ENCODE measurements around the gene UNC79.
A peak's percentile ranks its signal among the peaks of the same experiment; 100 is the strongest.
"Not testable (repeated sequence)": the region's sequence is repeated elsewhere in the genome, so short reads cannot be mapped to it uniquely, and the experiment has no call there.

UNC79 gene

DNA sequence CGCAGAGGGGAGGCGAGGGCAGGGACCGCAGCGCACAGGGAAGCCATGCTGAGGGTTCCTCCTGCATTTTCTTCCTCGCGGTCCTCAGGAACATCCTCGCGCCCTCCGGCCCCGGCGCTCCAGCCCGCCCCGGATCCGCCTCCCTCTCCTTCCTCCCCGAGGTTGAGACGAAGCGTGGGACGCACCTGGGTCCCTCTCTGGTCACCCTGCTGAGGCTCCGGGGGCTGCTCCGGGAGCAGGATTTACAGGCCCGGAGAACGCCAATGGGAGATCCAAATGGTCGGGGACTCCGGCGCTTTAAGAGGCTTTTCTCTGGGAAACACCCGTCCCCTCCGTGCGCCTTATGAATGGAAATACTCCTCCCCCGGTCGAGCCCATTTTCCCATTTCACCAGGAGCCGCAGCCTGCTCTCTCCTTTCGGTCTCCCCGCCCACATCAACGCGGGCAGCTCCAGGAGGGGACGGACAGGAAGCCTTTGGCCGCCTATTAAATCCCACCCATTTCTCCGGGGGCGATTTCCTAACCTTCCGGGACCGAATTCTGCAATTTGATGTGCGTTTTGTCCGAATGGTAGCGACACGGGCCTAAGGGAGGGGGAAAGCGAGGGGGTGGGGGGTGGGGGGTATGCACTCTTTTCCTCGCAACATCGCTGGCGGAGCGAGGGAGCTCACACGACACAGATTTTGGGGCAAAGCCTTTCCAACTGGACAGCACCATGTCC lies at the start of gene UNC79:
UNC79 (plus strand) TSS at position 625 of the 721 bp plus-strand sequence; CDS start at position 716, 91 bp downstream.
- DNase-seq = peak; percentile 71

DNA sequence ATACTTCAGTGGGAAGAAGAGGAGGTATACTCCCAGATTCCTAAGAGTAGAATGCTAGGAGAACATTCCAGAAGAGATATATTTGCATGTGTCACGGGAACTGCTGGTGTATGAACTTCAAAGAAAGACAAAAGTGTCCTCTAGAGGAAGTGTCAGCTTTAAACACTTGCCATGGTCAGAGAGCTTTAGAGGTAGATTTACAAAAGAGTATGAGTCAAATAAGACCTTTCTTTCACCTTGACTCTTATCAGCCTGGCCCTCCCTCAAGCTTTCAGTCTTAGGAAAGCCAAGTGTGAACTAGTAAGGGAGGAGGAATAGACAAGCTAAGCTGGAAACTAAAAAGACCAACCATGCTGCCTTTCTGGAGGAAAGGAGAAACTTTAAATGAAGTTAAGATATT lies 49.1 kb upstream of the UNC79 start:
- DNase-seq = no peak

DNA sequence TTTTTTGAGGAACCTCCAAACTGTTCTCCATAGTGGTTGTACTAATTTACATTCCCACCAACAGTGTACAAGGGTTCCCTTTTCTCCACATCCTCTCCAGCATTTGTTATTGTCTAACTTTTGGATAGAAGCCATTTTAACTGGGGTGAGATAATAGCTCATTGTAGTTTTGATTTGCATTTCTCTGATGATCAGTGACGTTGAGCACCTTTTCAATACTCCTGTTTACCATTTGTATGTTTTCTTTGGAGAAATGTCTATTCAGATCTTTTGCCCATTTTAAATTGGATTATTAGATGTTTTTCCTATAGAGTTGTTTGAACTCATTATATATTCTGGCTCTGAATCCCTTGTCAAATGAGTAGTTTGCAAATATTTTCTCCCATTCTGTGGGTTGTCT lies 46.5 kb upstream of the UNC79 start:
- not testable (repeated sequence) for DNase-seq

DNA sequence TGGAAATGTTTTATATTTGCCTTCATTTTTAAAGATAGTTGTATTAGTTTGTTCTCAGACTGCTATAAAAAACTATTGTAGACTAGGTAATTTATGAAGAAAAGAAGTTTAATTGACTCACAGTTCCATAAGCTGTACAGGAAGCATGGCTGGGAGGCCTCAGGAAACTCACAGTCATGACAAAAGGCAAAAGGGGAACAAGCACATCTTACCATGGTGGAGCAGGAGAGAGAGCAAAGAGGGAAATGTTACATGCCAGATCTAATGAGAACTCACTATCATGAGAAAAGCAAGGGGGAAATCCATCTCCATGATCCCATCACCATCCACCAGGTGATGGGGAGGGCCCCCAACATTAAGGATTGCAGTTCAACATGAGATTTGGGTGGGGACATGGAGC lies 35.5 kb upstream of the UNC79 start:
- DNase-seq = no peak

DNA sequence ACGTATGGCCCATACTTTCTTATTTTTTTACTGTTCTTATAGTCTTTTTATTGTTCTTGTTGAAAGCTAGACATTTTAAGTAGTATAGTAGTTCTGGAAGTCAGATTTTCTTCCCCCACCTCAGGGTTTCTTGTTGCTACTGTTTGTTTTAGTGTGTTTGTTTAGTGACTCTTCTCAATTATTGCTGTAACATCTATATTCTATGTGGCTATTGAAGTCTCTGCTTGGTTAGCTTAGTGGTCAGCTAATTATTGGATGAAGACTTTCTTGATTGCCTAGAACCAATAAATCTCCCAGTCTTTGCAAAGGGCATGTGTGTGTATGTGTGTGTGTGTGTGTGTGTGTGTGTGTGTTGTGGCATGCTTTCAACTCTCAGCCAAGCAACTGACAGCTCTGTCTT lies 34.3 kb upstream of the UNC79 start:
- no peak for DNase-seq

DNA sequence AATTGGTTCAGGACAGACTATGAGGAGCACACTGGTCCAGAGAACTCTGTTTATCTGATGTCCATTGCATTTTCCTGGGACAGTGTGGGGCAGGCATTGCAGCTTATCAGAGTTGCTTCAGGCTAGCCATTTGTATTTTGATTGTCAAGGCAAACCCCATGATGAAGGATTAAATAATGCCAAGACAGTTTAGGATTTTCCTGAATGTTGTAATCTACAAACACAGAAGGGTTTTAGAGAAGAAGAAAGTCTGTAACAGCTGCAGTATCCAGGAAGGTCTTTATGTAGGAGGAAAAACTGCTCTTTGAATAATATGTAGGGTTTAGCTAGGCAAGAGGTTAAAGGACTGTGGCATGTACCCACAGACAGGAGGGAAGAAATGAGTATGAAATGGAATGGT lies 32.2 kb upstream of the UNC79 start:
- no peak for DNase-seq

DNA sequence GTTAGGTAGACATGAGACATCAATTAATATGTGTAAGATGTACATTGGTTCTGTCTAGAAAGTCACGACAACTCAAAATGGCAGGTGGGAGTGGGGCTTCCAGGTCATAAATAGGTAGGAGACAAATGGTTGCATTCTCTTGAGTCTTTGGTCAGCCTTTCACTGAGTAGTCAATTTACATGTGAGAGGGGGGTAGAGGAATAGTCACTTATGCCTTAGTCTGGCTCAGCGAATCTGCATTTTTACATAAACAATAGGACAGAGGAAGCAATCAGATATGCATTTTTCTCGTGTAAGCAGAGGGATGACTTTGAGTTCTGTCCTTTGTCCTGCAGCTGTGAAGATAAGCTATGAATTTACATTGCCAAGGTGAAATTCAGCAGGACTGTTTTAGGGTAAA lies 27.8 kb upstream of the UNC79 start:
- DNase-seq = no peak

DNA sequence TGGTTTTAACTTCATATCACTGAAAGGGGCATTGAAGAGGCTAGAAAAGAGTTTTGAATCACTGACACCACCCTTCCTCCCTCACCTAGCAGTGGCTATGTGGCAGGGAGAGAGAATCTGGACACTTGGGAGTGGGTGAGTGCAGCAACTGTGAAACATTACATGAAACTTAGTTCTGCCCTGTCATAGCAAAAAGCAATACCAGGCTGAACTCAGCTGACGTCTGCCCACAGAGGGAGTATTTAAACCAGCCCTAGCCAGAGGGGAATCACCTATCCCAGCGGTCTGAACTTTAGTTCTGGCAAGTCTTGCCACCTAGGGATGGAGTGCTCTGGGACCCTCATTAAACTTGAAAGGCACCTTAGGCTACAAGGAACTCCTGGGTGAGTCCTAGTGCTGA lies 20.7 kb upstream of the UNC79 start:
- DNase-seq = no peak

DNA sequence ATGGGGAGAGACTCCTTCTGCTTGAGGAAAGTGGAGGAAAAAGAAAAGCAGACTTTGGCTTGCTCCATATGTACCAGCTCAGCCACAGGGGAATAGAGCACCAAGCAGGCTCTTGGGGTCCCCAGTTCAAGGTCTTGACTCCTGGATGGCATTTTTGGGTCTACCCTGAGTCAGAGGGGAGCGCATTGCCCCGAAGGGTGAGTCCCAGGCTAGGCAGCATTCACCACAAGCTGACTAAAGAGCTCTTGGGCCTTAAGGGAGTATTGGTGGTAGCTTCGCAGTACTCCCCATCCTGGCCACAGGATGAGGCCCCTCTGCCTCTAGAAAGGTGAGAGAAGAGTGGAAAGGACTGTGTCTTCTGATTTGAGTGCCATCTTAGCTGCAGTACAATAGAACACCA lies 19.8 kb upstream of the UNC79 start:
- DNase-seq = no peak

DNA sequence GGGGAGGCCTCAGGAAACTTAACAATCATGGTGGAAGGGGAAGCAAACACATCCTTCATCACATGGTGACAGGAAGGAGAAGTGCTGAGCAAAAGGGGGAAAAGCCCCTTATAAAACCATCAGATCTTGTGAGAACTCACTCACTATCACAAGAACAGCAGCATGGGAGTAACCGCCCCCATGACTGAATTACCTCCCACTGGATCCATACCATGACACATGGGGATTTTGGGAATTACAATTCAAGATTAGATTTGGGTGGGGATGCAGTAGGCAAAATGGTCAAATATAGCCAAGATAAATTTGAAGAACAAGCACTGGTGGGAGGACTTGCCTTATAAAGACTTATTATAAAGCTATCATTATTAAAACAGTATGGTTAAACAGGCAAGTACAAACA lies 5.6 kb upstream of the UNC79 start:
- not testable (repeated sequence) for DNase-seq

DNA sequence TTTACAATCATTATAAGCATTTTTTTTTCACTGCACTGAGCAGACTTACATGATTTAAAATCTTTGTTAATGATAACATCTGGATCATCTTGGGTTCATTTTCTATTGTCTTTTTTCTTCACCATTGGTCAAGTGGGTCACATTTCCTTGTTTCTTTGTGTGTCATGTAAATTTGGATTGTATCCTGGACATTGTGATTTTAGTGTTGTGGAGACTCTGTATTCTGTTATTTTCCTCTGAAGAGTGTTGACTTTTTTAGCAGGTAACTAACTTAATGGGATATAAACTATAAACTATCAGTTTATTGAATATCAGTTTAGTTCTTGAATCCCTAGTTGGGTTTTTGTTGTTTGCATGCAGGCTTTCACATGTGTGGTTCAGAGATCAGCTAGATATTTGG lies 4.0 kb upstream of the UNC79 start:
- DNase-seq = no peak

DNA sequence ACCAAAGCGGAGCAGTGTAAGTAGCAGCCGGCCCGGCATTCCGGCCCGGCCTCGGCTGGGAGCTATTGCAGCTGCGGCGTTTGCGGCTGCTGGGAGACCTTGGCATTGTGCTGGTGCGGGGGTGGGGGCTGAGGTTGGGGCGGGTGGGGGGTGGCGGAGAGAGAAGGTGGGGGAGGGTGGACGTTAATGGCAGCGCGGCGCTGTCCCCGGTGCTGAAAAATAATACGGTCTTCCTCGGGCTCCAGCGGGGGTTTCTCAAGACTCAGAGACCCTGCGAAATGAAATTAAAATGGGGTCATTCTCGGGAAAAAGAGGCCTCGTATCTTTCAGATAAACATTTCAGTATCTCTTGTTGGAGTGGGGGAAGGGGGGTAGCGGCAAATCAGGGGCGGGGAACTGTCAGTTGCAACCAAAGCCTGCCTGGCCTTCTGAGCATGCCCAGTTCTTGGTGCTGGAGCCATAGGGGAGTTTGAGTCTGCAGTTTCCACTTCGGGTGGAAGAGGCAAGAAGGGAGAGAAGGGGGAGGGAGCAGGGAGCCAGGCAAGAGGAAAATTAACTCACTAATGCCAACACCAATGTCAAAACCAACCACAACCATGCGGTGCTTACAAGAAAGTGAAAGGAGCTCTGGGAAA lies 414 bp downstream of the UNC79 start:
- DNase-seq = peak; percentile 83

DNA sequence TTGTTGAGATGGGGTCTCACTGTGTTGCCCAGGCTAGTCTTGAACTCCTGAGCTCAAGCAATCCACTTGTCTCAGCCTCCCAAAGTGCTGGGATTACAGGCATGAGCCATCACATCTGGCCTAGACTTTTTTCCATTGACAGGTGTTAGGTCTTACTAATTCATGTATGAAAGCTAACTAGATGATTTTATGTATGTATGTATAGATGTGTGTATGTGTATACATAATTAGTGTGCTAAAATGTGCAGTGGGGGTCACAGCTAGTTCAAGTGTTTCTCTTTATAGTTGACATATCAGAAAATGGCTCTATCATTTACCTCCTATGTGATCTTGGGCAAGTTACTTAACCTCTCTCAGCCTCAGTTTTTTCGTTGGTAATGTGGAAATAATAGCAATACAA lies 23.5 kb downstream of the UNC79 start:
- DNase-seq = no peak

DNA sequence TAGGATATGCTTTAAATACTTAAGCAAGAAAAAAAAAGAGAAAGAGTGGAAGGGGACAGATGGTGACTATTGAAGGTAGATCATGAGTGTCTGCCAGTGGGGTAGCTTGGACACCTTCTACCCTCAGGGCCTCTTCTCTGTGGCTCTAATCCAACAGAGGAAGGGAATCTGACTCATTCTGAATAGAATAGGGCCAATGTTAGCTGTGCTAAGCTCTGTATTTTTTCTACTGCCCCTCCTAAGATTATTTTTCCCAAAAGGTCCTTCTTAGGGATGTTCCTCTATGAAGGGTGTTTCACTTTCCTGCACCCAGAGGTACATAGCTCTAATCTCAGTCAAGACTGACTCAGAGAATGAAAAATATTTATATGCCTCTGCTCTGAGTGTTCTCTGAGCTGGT lies 25.6 kb downstream of the UNC79 start:
- DNase-seq = no peak

DNA sequence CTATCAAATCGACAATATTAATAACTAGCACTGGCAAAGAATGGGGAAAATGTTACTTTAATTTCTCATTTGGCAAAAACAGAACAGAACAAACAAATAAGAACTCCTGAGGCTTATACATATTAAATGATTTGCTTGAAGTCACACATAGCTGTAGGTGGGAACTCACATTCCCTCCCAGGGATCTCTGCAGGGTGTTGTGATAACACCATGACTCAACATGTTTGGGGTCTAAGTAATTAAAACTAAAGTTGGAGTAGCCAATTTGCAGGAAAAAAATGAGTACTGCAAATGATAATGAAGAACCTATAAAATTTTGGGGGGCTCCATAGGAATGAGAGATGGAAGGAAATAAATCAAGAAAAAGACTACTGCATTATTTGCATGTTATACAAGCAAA lies 27.5 kb downstream of the UNC79 start:
- DNase-seq = no peak

DNA sequence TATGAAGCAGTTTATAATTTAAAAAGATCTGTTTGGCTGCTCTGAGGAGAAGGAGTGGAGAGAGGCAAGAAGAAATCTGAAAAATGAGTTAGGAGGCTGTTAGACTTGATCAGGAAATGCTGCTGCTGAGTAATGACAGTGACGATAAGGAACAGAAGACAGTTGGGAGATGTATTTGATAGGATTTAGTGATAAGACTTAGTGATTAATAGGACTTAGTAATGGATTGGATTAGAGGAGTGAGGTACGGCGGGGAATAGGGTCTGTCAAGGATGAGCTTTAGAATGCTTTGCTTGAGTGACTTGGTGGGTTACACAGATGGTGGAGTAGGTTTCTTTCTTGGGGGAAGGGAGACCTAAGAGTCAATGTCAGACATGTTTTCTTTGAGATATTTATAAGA lies 31.7 kb downstream of the UNC79 start:
- DNase-seq = no peak

DNA sequence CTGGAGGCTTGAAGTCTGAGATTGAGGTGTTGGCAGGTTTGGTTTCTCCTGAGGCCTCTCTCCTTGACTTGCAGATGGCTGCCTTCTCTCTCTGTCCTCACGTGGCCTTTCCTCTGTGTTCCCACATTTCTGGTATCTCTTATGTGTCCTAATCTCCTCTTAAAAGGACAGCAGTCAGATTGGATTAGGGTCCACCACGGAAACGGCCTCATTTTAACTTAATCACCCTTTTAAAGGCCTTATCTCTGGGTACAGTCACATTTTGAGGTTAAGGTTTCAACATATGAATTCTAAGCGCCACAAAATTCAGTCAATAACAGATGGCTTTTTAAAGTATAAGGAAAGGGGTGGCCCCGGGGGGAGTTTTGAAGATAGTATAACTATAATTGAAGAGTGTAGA lies 33.5 kb downstream of the UNC79 start:
- no peak for DNase-seq

DNA sequence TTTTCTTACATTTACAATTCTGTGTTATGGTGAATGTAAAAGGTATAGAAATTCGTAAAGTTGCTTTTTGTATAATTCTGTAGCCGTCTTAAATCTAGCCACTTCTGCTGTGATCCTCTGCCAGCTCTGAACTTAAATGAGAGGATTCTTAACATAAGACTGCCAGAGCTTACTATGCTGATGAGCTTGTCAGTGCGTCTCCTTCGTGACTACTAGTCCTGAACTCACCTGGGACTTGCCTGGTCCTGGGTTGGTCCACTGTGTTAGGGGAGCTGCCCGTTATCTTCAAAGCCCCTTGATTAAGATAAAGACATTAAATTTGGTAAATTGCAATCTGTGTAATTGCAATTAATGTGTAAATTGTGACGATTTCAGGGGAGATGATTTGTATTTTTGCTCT lies 44.7 kb downstream of the UNC79 start:
- DNase-seq = no peak

DNA sequence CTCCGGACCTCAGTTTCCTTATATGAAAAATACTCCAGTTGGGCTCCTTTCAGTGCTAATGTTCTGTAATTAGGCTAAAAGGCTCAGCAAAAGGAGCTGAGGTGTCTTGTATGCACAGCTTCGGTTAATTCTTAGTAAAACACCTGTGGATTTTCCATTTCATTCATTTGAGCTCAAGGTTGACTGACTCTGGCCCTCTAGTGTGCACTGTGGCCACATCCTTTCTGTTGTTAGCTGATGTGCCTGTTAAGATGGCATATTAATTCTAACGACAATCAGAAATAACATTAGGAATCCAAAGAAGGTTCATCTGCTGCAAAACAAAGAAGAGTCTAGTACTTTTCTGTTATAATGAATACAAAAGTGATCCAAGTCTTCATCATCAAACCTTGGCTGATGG lies 45.6 kb downstream of the UNC79 start:
- no peak for DNase-seq

DNA sequence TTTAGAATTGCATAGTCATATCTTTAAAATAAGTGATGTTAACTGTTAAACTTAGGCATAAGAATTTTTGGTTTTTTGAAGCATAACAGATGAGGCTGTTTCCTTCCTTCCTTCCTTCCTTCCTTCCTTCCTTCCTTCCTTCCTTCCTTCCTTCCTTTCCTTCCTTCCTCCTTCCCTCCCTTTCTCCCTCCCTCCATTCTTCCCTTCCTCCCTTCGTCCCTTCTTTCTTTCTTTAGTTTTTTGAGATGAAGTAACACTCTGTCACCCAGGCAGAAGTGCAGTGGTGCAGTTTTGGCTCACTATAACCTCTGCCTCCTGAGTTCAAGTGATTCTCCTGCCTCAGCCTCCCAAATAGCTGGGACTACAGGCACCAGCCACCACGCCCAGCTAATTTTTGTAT lies 48.3 kb downstream of the UNC79 start:
- DNase-seq = not testable (repeated sequence)

DNA sequence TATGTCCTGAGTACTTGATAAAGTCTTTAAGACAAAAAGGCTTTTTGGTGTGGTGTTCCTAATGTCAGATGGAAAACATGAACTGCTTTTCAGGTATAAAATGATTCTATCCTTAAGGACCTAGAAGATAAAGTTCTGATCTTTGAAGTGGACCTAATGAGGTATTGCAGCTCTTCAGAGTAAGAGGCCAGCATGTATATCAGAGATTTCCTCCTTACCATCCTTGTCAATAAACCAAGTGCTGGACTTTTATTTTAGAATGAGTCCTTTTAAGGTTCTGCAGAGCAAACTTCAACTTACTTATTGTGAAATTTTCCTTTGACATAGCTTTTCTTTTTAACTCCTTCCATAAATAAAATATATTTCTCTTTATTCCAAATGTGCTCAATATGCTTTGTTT lies 50.1 kb downstream of the UNC79 start:
- DNase-seq = no peak

DNA sequence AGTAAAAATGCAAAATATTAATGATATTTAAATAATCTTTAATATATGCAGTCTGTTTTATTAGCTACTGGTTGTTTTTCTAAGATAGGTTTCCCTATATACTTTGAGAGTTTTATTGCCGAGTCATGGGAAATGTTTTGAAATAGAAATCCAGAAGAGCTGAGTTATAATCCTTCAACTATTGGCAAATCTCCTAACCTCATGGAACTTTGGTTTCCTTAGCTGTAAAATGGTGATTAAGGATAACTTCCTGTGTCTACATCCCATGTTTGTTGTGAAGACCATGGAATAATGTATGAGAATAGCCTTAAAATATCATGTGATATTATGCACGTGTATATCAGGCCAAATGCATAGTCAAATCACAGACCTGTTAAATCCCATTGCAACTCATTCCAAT lies 51.0 kb downstream of the UNC79 start:
- no peak for DNase-seq

DNA sequence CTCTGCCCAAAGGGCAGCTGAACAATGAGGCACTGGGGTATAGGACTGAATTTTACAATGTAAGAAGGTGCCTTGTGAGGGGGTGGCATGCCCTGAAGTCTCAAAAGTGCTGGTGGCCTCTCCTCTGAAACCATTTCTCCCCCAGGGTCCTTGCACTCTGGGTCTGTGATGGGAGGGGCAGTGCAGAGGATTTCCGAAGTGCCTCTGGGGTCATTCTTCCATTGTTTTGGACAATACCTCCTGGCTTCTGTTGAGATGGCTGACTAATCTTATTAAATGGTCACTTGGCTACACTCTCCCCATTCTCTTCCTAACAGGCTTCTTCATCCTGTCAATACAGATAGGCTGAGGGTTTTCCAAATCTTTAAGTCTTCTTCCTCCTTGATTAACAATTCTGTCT lies 59.3 kb downstream of the UNC79 start:
- DNase-seq = no peak

DNA sequence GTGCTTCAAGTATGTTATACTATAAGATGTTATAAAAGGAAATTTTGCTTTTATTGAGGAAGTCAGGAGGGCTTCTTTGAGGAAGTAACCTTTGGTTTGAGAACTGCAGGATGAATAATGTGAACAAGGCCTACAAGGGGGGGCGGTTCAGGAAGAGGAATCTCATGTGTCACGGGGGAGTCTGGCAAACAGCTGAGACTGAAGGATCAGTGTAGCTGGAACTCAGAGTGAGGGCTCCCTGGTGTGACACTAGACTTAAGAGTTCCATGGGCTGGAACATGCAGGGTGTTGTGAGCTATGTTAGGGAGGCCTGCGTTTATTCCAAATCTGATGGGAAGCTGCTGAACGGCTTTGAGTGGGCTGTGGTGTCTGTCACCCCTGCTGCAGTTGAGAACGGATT lies 62.3 kb downstream of the UNC79 start:
- no peak for DNase-seq

DNA sequence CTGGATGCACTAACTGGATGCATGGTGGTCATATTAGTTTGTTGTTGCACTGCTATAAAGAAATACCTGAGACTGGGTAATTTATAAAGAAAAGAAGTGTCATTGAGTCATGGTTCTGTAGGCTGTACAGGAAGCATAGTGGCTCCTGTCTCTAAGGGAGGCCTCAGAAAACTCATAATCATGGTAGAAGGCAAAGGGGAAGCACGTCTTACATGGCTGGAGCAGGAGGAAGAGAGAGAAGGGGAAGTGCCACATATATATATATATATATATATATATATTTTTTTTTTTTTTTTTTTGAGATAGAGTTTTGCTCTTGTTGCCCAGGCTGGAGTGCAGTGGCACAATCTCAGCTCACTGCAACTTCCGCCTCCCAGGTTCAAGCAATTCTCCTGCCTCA lies 62.9 kb downstream of the UNC79 start:
- not testable (repeated sequence) for DNase-seq
